Prostate gland (tissue), 2 donors: Measurements from ENCODE around the gene DRGX. TPM values are rescaled to one million over a fixed set of nuclear protein-coding genes. Genes with fewer than 3 reads are reported as not detected.

Source experiments
- DNase-seq: peaks from one replicate; pipeline ENCODE4 v3.0.0-alpha.2; 2019; ENCODE audit warnings: low spot score
- H3K27ac ChIP-seq, 2 donors: fragments of 200-600 bp; sonication (generic); 2 replicates each; pipeline ENCODE4 v1.5.1; 2017 to 2019
- H3K27me3 ChIP-seq: fragments of 200-600 bp; sonication (generic); replicated peaks from 2 replicates; pipeline ENCODE4 v1.5.1; 2019; ENCODE audit not compliant: insufficient read depth
- H3K36me3 ChIP-seq, 2 donors: fragments of 200-600 bp; sonication (generic); 1 replicate in 1 of 2; 2 replicates in 1 of 2; pipeline versions ENCODE4 v1.5.1 to v1.8.1; 2017 to 2019
- H3K4me1 ChIP-seq: fragments of 200-600 bp; sonication (generic); replicated peaks from 2 replicates; pipeline ENCODE4 v1.5.1; 2019
- H3K4me3 ChIP-seq, 2 donors: fragments of 200-600 bp; sonication (generic); 2 replicates each; pipeline ENCODE4 v1.5.1; 2017 to 2019
- H3K9me3 ChIP-seq: fragments of 200-600 bp; sonication (generic); 2 replicates; pipeline ENCODE4 v1.5.1; 2017
- POLR2A ChIP-seq: fragments of 450-650 bp; IDR thresholded peaks from one replicate; pipeline ENCODE4 v1.6.1; 2016; ENCODE audit warnings: antibody characterized with exemption, mild to moderate bottlenecking
- POLR2AphosphoS5 ChIP-seq: sonication (generic); formaldehyde crosslinking; IDR thresholded peaks from one replicate; pipeline ENCODE4 v1.6.1; 2017; ENCODE audit warnings: antibody characterized with exemption
- WGBS: methylation state at CpG from one replicate; pipeline ENCODE4 v1.1.5; 2018; 5-methylcytosine and 5-hydroxymethylcytosine counted together
- intact Hi-C: fragments of 100-400 bp; cut with DNase I; formaldehyde crosslinking; loops from one replicate; pipeline ENCODE4 v1.14.2; 2022
- total RNA-seq, 2 donors: library from RNA; depleted of rRNA; stranded (reverse); fragments of >200 nt; gene quantifications; one replicate each; pipeline ENCODE4 v1.1.0, GENCODE V29; 2016
- TF ChIP-seq, protein P1 (sequence below), 4 experiments: fragments of 200-600 bp in 2 of 4; fragments of 450-650 bp in 2 of 4; sonication (generic) in 2 of 4; IDR thresholded peaks; 1 replicate in 3 of 4; 2 replicates in 1 of 4; pipeline ENCODE4 v1.5.1; 2016 to 2019; ENCODE audit warnings: antibody characterized with exemption in 4 of 4, mild to moderate bottlenecking in 2 of 4, moderate library complexity in 2 of 4

The DRGX gene
- total RNA-seq, 2 donors from 2014 or later: not detected

DNA sequence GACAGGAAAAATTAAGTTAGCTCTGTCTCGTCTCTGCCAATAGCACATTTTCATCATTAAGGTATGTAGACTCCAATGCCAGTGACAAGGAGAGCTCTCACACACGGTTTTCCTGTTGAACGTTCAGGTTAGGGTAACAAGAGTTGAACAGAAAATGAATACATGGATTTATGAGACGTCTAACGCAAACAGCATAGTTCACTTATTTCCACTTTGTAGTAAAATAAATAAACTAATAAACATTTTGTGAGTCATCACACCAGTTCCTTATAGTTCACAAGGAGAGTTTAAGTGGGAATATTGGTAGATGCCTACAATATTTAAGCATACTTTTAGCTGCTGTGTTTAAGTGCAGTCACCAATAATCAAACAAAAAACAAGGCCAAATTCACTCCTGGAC is 21.1 kb downstream of the DRGX start:
- TF ChIP-seq POLR2A (no peak), POLR2AphosphoS5 (no peak)
- TF ChIP-seq, protein P1, sequence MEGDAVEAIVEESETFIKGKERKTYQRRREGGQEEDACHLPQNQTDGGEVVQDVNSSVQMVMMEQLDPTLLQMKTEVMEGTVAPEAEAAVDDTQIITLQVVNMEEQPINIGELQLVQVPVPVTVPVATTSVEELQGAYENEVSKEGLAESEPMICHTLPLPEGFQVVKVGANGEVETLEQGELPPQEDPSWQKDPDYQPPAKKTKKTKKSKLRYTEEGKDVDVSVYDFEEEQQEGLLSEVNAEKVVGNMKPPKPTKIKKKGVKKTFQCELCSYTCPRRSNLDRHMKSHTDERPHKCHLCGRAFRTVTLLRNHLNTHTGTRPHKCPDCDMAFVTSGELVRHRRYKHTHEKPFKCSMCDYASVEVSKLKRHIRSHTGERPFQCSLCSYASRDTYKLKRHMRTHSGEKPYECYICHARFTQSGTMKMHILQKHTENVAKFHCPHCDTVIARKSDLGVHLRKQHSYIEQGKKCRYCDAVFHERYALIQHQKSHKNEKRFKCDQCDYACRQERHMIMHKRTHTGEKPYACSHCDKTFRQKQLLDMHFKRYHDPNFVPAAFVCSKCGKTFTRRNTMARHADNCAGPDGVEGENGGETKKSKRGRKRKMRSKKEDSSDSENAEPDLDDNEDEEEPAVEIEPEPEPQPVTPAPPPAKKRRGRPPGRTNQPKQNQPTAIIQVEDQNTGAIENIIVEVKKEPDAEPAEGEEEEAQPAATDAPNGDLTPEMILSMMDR (IDR thresholded peaks at IDR 0.05): no peak
- WGBS: 37% methylated on average over 5 of the region's 5 CpGs
- DNase-seq: no peak
- Histone ChIP-seq H3K9me3 (no peaks in the 10 kb centered on the region), H3K4me1 (no peaks in the 10 kb centered on the region), H3K36me3 (no peaks in the 10 kb centered on the region), H3K27me3 (no peaks in the 10 kb centered on the region), H3K27ac (no peak overlapping the region), H3K4me3 (no peak overlapping the region)
- intact Hi-C loops: no loop called here

DNA sequence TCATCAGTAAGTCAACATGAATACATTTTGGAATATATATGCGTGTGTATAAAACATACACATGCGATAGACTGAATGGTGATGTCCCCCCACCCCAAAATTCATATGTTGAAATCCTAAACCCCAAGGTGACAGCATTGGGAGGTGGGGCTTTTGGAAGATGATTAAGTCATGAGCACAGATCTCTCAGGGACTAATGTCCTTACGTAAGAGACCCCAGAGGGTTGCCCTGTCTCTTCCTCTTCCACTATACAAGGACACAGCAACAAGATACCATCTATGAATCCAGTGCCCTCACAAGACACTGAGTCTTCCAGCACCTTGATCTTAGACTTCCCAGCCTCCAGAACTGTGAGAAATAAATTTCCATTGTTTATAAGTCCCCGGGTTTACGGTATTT is 22.5 kb downstream of the DRGX start:
- H3K9me3 ChIP-seq: no peaks in the 10 kb centered on the region
- no peaks in the 10 kb centered on the region for H3K27me3 ChIP-seq
- intact Hi-C loops: no loop called here
- H3K36me3 ChIP-seq: no peaks in the 10 kb centered on the region
- no peak overlapping the region for H3K27ac ChIP-seq
- TF ChIP-seq POLR2A (no peak), POLR2AphosphoS5 (no peak)
- TF ChIP-seq, protein P1 (IDR thresholded peaks at IDR 0.05): no peak
- H3K4me1 ChIP-seq: no peaks in the 10 kb centered on the region
- no peak for DNase-seq
- no peak overlapping the region for H3K4me3 ChIP-seq
- 90% methylated on average over 5 of the region's 5 CpGs for WGBS

- TF ChIP-seq POLR2A (no peak), POLR2AphosphoS5 (no peak)
- TF ChIP-seq, protein P1 (IDR thresholded peaks at IDR 0.05): no peak
- intact Hi-C loops: no loop called here
- Histone ChIP-seq H3K4me3 (no peak overlapping the region), H3K36me3 (no peaks in the 10 kb centered on the region), H3K27ac (no peak overlapping the region), H3K27me3 (no peaks in the 10 kb centered on the region), H3K4me1 (no peaks in the 10 kb centered on the region), H3K9me3 (no peaks in the 10 kb centered on the region)
- WGBS: 71% methylated on average over 3 of the region's 3 CpGs
- DNase-seq: no peak
Observed at GRCh38 chr10:49371967-49372366, 23.9 kb downstream of the DRGX start.

- no peaks in the 10 kb centered on the region for H3K36me3 ChIP-seq
- no peaks in the 10 kb centered on the region for H3K4me1 ChIP-seq
- DNase-seq: no peak
- H3K27me3 ChIP-seq: no peaks in the 10 kb centered on the region
- 58% methylated on average over 8 of the region's 8 CpGs for WGBS
- H3K4me3 ChIP-seq: no peak overlapping the region
- no peak for TF ChIP-seq POLR2AphosphoS5
- TF ChIP-seq, protein P1 (IDR thresholded peaks at IDR 0.05): no peak
- TF ChIP-seq POLR2A: no peak
- H3K9me3 ChIP-seq: no peaks in the 10 kb centered on the region
- intact Hi-C loops: no loop called here
- no peak overlapping the region for H3K27ac ChIP-seq
Observed at GRCh38 chr10:49370326-49371100, 25.4 kb downstream of the DRGX start.
